Esophagus muscularis mucosa (tissue), 3 donors: ENCODE data around the gene CCDC85C.
A peak's percentile ranks its signal among the peaks of the same experiment; 100 is the strongest.

ENCODE experiments used
- CTCF ChIP-seq, 3 experiments: fragments of 200-600 bp in 2 of 3; fragments of 450-650 bp in 1 of 3; sonication (generic) in 2 of 3; IDR thresholded peaks; one replicate each; pipeline ENCODE4 v1.5.1; 2017 to 2019; ENCODE audit warnings: antibody characterized with exemption in 3 of 3, mild to moderate bottlenecking in 2 of 3, moderate library complexity in 1 of 3
- EP300 ChIP-seq: sonication (generic); formaldehyde crosslinking; IDR thresholded peaks from one replicate; pipeline ENCODE4 v1.6.1; 2017; ENCODE audit warnings: antibody characterized with exemption

- peak; percentile 26 to 43 (median 30) for TF ChIP-seq CTCF (IDR thresholded peaks at IDR 0.05)
- no peak for TF ChIP-seq EP300
Observed at GRCh38 chr14:99609245-99610170, 5.5 kb upstream of the CCDC85C start.
